HCT116 (cell line): Measurements from ENCODE around the gene LAPTM4A. TPM values are rescaled to one million over a fixed set of nuclear protein-coding genes. Genes with fewer than 3 reads are reported as not detected.

Experiments used
- ATAC-seq: fragments of 200-7000 bp; cut with Tn5 transposase; 2 replicates; pipeline ENCODE4 v1.9.1; 2020; ENCODE audit warnings: mild to moderate bottlenecking, moderate library complexity
- BruUV-seq: library from RNA; stranded (reverse); fragments of 400-500 nt; replicated peaks from 2 replicates; lab custom pipeline; 2021; lab: Mats Ljungman, UMichigan
- CTCF ChIA-PET: fragments of 300-600 bp; sonication (Branson Sonifier 250); formaldehyde crosslinking; loops from one replicate; lab custom pipeline; 2021; ENCODE audit warnings: antibody characterized with exemption; lab: Charles Lee
- POLR2A ChIA-PET: fragments of 300-600, 350-600 bp; sonication (Branson Sonifier 250); formaldehyde crosslinking; loops from one replicate; lab custom pipeline; 2021; ENCODE audit warnings: antibody characterized with exemption; lab: Charles Lee
- RAD21 ChIA-PET, 2 experiments: fragments of 300-600 bp; sonication (Branson Sonifier 250); formaldehyde crosslinking; loops; one replicate each; lab custom pipeline; 2023; ENCODE audit warnings: low total read pairs in 2 of 2; ENCODE audit not compliant: uncharacterized antibody in 2 of 2, unreplicated experiment in 2 of 2, low non-redundant PET in 1 of 2; lab: Charles Lee
- DNase-seq: peaks from one replicate; pipeline ENCODE4 v3.0.0-alpha.2; 2010; ENCODE audit warnings: low read depth, low spot score
- H2AFZ ChIP-seq: fragments of 200-600 bp; shearing (Covaris generic), sonication (generic); 2 replicates; pipeline ENCODE4 v1.6.1; 2017; ENCODE audit warnings: low read depth, mixed run types, mixed read lengths, antibody characterized with exemption, low read length; ENCODE audit not compliant: poor library complexity, severe bottlenecking
- H3K27ac ChIP-seq: 2 replicates; pipeline ENCODE4 v1.5.1; 2012; ENCODE audit warnings: low read depth, low read length
- H3K27me3 ChIP-seq: fragments of 200-600 bp; sonication (generic); 2 replicates; pipeline ENCODE4 v1.6.1; 2016; ENCODE audit warnings: mixed run types, low read length, mixed read lengths; ENCODE audit not compliant: insufficient read depth
- H3K36me3 ChIP-seq, 2 experiments: fragments of 200-500 bp in 1 of 2; fragments of 200-600 bp in 1 of 2; sonication (Bioruptor generic) in 1 of 2; sonication (generic) in 1 of 2; 2 replicates each; pipeline versions ENCODE4 v1.5.1 to v1.6.1; 2014 to 2016; ENCODE audit warnings: low read length in 2 of 2, inconsistent platforms in 1 of 2, mixed read lengths in 1 of 2, mixed run types in 1 of 2; ENCODE audit not compliant: insufficient read depth in 2 of 2, control insufficient read depth in 1 of 2
- H3K4me1 ChIP-seq, 2 experiments: fragments of 200-600 bp in 1 of 2; sonication (generic) in 1 of 2; 2 replicates each; pipeline versions ENCODE4 v1.5.1 to v1.6.1; 2012 to 2017; ENCODE audit warnings: low read length in 2 of 2, inconsistent platforms in 1 of 2, mild to moderate bottlenecking in 1 of 2, mixed read lengths in 1 of 2, mixed run types in 1 of 2, moderate library complexity in 1 of 2; ENCODE audit not compliant: insufficient read depth in 2 of 2, control insufficient read depth in 1 of 2
- H3K4me2 ChIP-seq: fragments of 200-600 bp; sonication (generic); 2 replicates; pipeline ENCODE4 v1.6.1; 2017; ENCODE audit warnings: mixed run types, low read length, mixed read lengths
- H3K4me3 ChIP-seq, 2 experiments: fragments of 200-600 bp in 1 of 2; sonication (generic) in 1 of 2; replicated peaks in 1 of 2; 2 replicates each; pipeline ENCODE4 v1.5.1; 2011 to 2016; ENCODE audit warnings: low read length in 2 of 2, control low read depth in 1 of 2, low read depth in 1 of 2, mild to moderate bottlenecking in 1 of 2, mixed read lengths in 1 of 2, mixed run types in 1 of 2
- H3K79me2 ChIP-seq: fragments of 200-600 bp; sonication (generic); 2 replicates; pipeline ENCODE4 v1.6.1; 2017; ENCODE audit warnings: mild to moderate bottlenecking, mixed run types, low read length, moderate library complexity, mixed read lengths; ENCODE audit not compliant: insufficient read depth
- H3K9ac ChIP-seq: fragments of 200-600 bp; sonication (generic); 2 replicates; pipeline ENCODE4 v1.6.1; 2016; ENCODE audit warnings: low read length, mixed read lengths
- H3K9me2 ChIP-seq: fragments of 200-600 bp; sonication (generic), shearing (Covaris generic); 2 replicates; pipeline ENCODE4 v1.6.1; 2017; ENCODE audit warnings: mixed run types, mild to moderate bottlenecking, moderate library complexity; ENCODE audit not compliant: insufficient read depth
- H3K9me3 ChIP-seq, 2 experiments: fragments of 200-500 bp in 1 of 2; fragments of 200-600 bp in 1 of 2; sonication (Bioruptor generic) in 1 of 2; sonication (generic) in 1 of 2; 2 replicates each; pipeline ENCODE4 v1.6.1; 2014 to 2017; ENCODE audit warnings: low read length in 2 of 2, mixed read lengths in 2 of 2, inconsistent platforms in 1 of 2, low read depth in 1 of 2, mild to moderate bottlenecking in 1 of 2, mixed run types in 1 of 2, moderate library complexity in 1 of 2; ENCODE audit not compliant: control insufficient read depth in 1 of 2, insufficient read depth in 1 of 2
- H4K20me1 ChIP-seq: fragments of 200-600 bp; sonication (generic), shearing (Covaris generic); 2 replicates; pipeline ENCODE4 v1.6.1; 2017; ENCODE audit warnings: mixed run types, mild to moderate bottlenecking, moderate library complexity; ENCODE audit not compliant: insufficient read depth
- CEBPB ChIP-seq: IDR thresholded peaks from 2 replicates; pipeline ENCODE4 v1.6.1; 2012; ENCODE audit warnings: low read depth
- EGR1 ChIP-seq: IDR thresholded peaks from 2 replicates; pipeline ENCODE4 v1.6.1; 2012; ENCODE audit warnings: low read depth
- ELF1 ChIP-seq: IDR thresholded peaks from 2 replicates; pipeline ENCODE4 v1.6.1; 2012; ENCODE audit warnings: low read depth, borderline replicate concordance
- EZH2 ChIP-seq: fragments of 200-600 bp; sonication (generic); IDR thresholded peaks from 2 replicates; pipeline ENCODE4 v1.6.1; 2017; ENCODE audit warnings: antibody characterized with exemption, mixed run types
- EZH2phosphoT487 ChIP-seq: fragments of 200-600 bp; IDR thresholded peaks from 2 replicates; pipeline ENCODE4 v1.6.1; 2018; ENCODE audit warnings: antibody characterized with exemption, borderline replicate concordance
- FOSL1 ChIP-seq: IDR thresholded peaks from 2 replicates; pipeline ENCODE4 v1.6.1; 2012; ENCODE audit warnings: low read depth
- JUND ChIP-seq: IDR thresholded peaks from 2 replicates; pipeline ENCODE4 v1.6.1; 2012
- POLR2A ChIP-seq: IDR thresholded peaks from 2 replicates; pipeline ENCODE4 v1.7.0; 2011; ENCODE audit warnings: borderline replicate concordance; ENCODE audit not compliant: insufficient read depth, insufficient read length; ENCODE audit errors: extremely low read depth
- POLR2AphosphoS5 ChIP-seq: IDR thresholded peaks from 2 replicates; pipeline ENCODE4 v1.6.1; 2011; ENCODE audit warnings: mild to moderate bottlenecking, low read depth, low read length, moderate library complexity
- RAD21 ChIP-seq: IDR thresholded peaks from 2 replicates; pipeline ENCODE4 v1.6.1; 2012; ENCODE audit warnings: low read depth, mild to moderate bottlenecking
- REST ChIP-seq: IDR thresholded peaks from 2 replicates; pipeline ENCODE4 v1.6.1; 2012; ENCODE audit warnings: low read depth
- SIN3A ChIP-seq: IDR thresholded peaks from 2 replicates; pipeline ENCODE4 v1.6.1; 2012; ENCODE audit warnings: low read depth
- TCF7L2 ChIP-seq: IDR thresholded peaks from 2 replicates; pipeline ENCODE4 v1.7.0; 2011; ENCODE audit warnings: borderline replicate concordance, inconsistent platforms; ENCODE audit not compliant: insufficient read depth, insufficient read length; ENCODE audit errors: extremely low read depth
- YY1 ChIP-seq: IDR thresholded peaks from 2 replicates; pipeline ENCODE4 v1.6.1; 2011; ENCODE audit warnings: low read length, low read depth, moderate library complexity, mild to moderate bottlenecking; ENCODE audit not compliant: insufficient replicate concordance; ENCODE audit errors: extremely low read depth
- ZBTB33 ChIP-seq: IDR thresholded peaks from 2 replicates; pipeline ENCODE4 v1.6.1; 2011; ENCODE audit warnings: mild to moderate bottlenecking, low read length, moderate library complexity; ENCODE audit not compliant: insufficient replicate concordance; ENCODE audit errors: extremely low read depth
- ZNF274 ChIP-seq: fragments of 200-500 bp; sonication (Bioruptor generic); IDR thresholded peaks from 2 replicates; pipeline ENCODE4 v1.6.1; 2014; ENCODE audit warnings: mild to moderate bottlenecking, low read depth, low read length, inconsistent platforms
- intact Hi-C: fragments of 100-400 bp; cut with micrococcal nuclease; formaldehyde crosslinking; loops from 2 replicates; pipeline ENCODE4 v1.10.0; 2022
- total RNA-seq: library from RNA; stranded (reverse); gene quantifications from one replicate; pipeline ENCODE4 v1.2.1, GENCODE V29; 2021; ENCODE audit not compliant: unreplicated experiment
- TF ChIP-seq, protein P1 (sequence below), 3 experiments: fragments of 200-600 bp in 1 of 3; sonication (generic) in 1 of 3; IDR thresholded peaks in 2 of 3; conservative IDR thresholded peaks in 1 of 3; 2 replicates each; pipeline ENCODE4 v1.5.1; 2012 to 2017; ENCODE audit warnings: low read depth in 2 of 3, low read length in 2 of 3, antibody characterized with exemption in 1 of 3, borderline replicate concordance in 1 of 3, control low read depth in 1 of 3, mild to moderate bottlenecking in 1 of 3, mixed read lengths in 1 of 3, mixed run types in 1 of 3, moderate library complexity in 1 of 3; ENCODE audit not compliant: insufficient read depth in 1 of 3

Gene LAPTM4A
- total RNA-seq, 1 experiment from 2014 or later, result 84.5 TPM

DNA sequence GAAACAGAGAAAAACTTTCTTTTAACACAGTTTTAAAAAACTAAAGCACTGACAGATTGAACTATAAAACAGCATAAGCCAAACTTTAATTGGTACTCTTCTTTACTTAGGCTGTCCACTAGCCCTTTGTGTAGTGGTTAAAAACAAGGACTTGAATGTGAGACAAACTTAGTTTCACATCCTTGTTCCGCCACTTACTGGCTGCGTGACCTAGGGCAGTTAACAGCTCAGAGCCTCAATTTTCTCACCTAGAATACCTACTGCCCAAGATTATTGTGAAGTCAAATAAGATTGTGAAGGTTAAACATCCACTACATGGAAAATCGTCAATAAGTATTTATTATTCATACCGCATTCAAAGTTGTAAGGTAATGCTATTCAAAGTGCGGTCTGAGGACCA, 63.5 kb downstream of the LAPTM4A start:
- peaks cover 3 to 19% of the 10 kb centered on the region in 2 experiments; a peak in 3 of 4 replicates for H3K4me1 ChIP-seq
- no peak for TF ChIP-seq ELF1
- TF ChIP-seq FOSL1, result no peak
- TF ChIP-seq, protein P1, sequence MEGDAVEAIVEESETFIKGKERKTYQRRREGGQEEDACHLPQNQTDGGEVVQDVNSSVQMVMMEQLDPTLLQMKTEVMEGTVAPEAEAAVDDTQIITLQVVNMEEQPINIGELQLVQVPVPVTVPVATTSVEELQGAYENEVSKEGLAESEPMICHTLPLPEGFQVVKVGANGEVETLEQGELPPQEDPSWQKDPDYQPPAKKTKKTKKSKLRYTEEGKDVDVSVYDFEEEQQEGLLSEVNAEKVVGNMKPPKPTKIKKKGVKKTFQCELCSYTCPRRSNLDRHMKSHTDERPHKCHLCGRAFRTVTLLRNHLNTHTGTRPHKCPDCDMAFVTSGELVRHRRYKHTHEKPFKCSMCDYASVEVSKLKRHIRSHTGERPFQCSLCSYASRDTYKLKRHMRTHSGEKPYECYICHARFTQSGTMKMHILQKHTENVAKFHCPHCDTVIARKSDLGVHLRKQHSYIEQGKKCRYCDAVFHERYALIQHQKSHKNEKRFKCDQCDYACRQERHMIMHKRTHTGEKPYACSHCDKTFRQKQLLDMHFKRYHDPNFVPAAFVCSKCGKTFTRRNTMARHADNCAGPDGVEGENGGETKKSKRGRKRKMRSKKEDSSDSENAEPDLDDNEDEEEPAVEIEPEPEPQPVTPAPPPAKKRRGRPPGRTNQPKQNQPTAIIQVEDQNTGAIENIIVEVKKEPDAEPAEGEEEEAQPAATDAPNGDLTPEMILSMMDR (IDR thresholded peaks at IDR 0.05 in 2 of 3, conservative IDR thresholded peaks at IDR 0.05 in 1 of 3; ENCODE audit: borderline replicate concordance in 1 of 3, insufficient read depth in 1 of 3, low read depth in 2 of 3, low read length in 2 of 3), result no peak
- no peak for TF ChIP-seq POLR2AphosphoS5
- no peak for TF ChIP-seq YY1
- no peak for TF ChIP-seq EZH2
- no peak for TF ChIP-seq EZH2phosphoT487
- no peak for TF ChIP-seq JUND
- no peak for TF ChIP-seq TCF7L2
- no peak for TF ChIP-seq ZBTB33
- no peak for TF ChIP-seq EGR1
- no peak for TF ChIP-seq ZNF274
- no peak for TF ChIP-seq RAD21
- no peak for TF ChIP-seq POLR2A
- no peak for TF ChIP-seq CEBPB
- TF ChIP-seq REST, result no peak
- TF ChIP-seq SIN3A, result no peak
- H4K20me1 ChIP-seq, result no peaks in the 10 kb centered on the region
- H3K9ac ChIP-seq, result no peak overlapping the region
- no peaks in the 10 kb centered on the region for H3K9me2 ChIP-seq
- POLR2A ChIA-PET, result no interaction called here
- H3K27ac ChIP-seq, result no peak overlapping the region
- RAD21 ChIA-PET, result no interaction called here
- no peak overlapping the region for H3K4me3 ChIP-seq
- no peak overlapping the region for H3K4me2 ChIP-seq
- intact Hi-C loops, result no loop called here
- DNase-seq (no peak), ATAC-seq (no peak)
- no peaks in the 10 kb centered on the region for H3K9me3 ChIP-seq
- BruUV-seq, result no TSS peak
- peaks cover 23% of the 10 kb centered on the region for H3K79me2 ChIP-seq
- CTCF ChIA-PET, result no interaction called here
- H3K27me3 ChIP-seq, result no peaks in the 10 kb centered on the region
- H2AFZ ChIP-seq, result no peak overlapping the region
- no peaks in the 10 kb centered on the region for H3K36me3 ChIP-seq
